Measurements from ENCODE around the gene DSCAML1.

DSCAML1 gene

DNA sequence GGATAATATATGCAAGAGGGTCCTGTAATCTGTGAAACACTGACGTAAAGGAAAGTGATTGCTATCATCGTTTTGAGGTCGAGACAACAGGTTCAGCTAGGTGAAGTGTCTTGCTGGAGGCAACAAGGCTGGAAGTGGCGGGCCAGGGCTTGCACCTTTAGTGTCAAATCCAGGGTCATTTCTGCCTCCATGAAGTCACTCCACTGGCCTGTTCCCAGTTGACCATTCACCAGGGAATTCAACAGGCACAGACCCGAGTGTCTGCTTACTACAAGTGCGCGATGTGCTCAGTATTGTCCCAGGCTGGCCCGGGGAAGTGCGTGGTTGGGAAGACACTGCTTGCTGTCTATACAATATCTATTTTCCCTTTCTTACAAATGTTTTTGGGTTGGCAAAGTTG, 244.4 kb downstream of the DSCAML1 start:
- CTCF ChIA-PET: no interaction called here
- WGBS (ENCODE audit: insufficient coverage): 95% methylated on average over 8 of the region's 9 CpGs
- POLR2A ChIA-PET: no interaction called here

GRCh38 chr11:117551761-117552343, 245.2 kb downstream of the DSCAML1 start:
- no peaks in the 10 kb centered on the region for H3K4me1 ChIP-seq (ENCODE audit: control extremely low read depth in 1 of 4, control insufficient read depth in 4 of 4, insufficient read depth in 4 of 4, low read length in 3 of 4)
- H3K27ac ChIP-seq (ENCODE audit: insufficient read depth in 1 of 2, low read depth in 1 of 2, low read length in 2 of 2, poor library complexity in 1 of 2, severe bottlenecking in 2 of 2): no peak overlapping the region
- H3K27me3 ChIP-seq (replicated peaks in 2 of 5; ENCODE audit: control insufficient read depth in 4 of 5, insufficient read depth in 5 of 5, low read length in 4 of 5): peaks cover 0 to 3% (median 0%) of the 10 kb centered on the region in 5 experiments
- CTCF ChIA-PET: no interaction called here
- DNase-seq: no peak
- POLR2A ChIA-PET: no interaction called here
- H3K36me3 ChIP-seq (ENCODE audit: control insufficient read depth in 4 of 4, insufficient read depth in 4 of 4, low read length in 3 of 4): no peaks in the 10 kb centered on the region
- H3K9me3 ChIP-seq (ENCODE audit: control extremely low read depth in 1 of 5, control insufficient read depth in 4 of 5, insufficient read depth in 2 of 5, low read depth in 1 of 5, low read length in 4 of 5): no peaks in the 10 kb centered on the region
- H3K4me3 ChIP-seq (ENCODE audit: control insufficient read depth in 1 of 7, extremely low read depth in 1 of 7, insufficient read depth in 4 of 7, low read depth in 2 of 7, low read length in 6 of 7): no peak overlapping the region
- WGBS (ENCODE audit: insufficient coverage): 96% methylated on average over 10 of the region's 12 CpGs

More for the DNA sequence above, 244.4 kb downstream of the DSCAML1 start:
- H3K4me1 ChIP-seq (ENCODE audit: control extremely low read depth in 1 of 4, control insufficient read depth in 4 of 4, insufficient read depth in 4 of 4, low read length in 3 of 4): no peaks in the 10 kb centered on the region
- no peaks in the 10 kb centered on the region for H3K36me3 ChIP-seq (ENCODE audit: control insufficient read depth in 4 of 4, insufficient read depth in 4 of 4, low read length in 3 of 4)
- peaks cover 0 to 3% (median 0%) of the 10 kb centered on the region in 5 experiments for H3K27me3 ChIP-seq (replicated peaks in 2 of 5; ENCODE audit: control insufficient read depth in 4 of 5, insufficient read depth in 5 of 5, low read length in 4 of 5)
- H3K27ac ChIP-seq (ENCODE audit: insufficient read depth in 1 of 2, low read depth in 1 of 2, low read length in 2 of 2, poor library complexity in 1 of 2, severe bottlenecking in 2 of 2): no peak overlapping the region
- DNase-seq: no peak
- H3K4me3 ChIP-seq (ENCODE audit: control insufficient read depth in 1 of 7, extremely low read depth in 1 of 7, insufficient read depth in 4 of 7, low read depth in 2 of 7, low read length in 6 of 7): no peak overlapping the region
- H3K9me3 ChIP-seq (ENCODE audit: control extremely low read depth in 1 of 5, control insufficient read depth in 4 of 5, insufficient read depth in 2 of 5, low read depth in 1 of 5, low read length in 4 of 5): no peaks in the 10 kb centered on the region

DNA sequence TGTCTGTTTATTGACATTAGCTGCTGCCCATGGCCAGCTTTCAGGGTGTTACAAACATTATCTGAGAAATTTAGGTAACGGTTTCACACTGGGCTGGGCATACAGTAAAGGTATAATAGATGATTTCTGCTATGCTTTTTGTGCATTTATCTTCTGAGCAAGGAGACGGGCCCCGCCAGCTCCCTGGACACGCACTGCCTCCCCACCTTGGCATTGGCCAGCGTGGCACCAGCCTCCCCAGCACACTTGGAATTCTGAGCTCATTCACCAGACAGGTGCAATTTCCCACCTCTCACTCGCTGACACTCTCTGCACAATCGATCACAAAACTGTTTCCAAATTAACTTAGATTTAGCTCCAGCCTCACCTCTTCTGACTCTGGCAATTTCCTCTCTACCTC, 246.6 kb downstream of the DSCAML1 start:
- no peaks in the 10 kb centered on the region for H3K36me3 ChIP-seq (ENCODE audit: control insufficient read depth in 4 of 4, insufficient read depth in 4 of 4, low read length in 3 of 4)
- WGBS (ENCODE audit: insufficient coverage): 97% methylated on average over 7 of the region's 7 CpGs
- ChIA-PET POLR2A (no interaction called here), CTCF (interaction anchor here (0.9 kb wide), 1 partner anchor 34 kb away, joined by 4 read pairs; no protein-coding TSS in a partner anchor)
- H3K9me3 ChIP-seq (ENCODE audit: control extremely low read depth in 1 of 5, control insufficient read depth in 4 of 5, insufficient read depth in 2 of 5, low read depth in 1 of 5, low read length in 4 of 5): no peaks in the 10 kb centered on the region
- DNase-seq: no peak
- no peak overlapping the region for H3K4me3 ChIP-seq (ENCODE audit: control insufficient read depth in 1 of 7, extremely low read depth in 1 of 7, insufficient read depth in 4 of 7, low read depth in 2 of 7, low read length in 6 of 7)
- peaks cover 0 to 3% (median 0%) of the 10 kb centered on the region in 5 experiments for H3K27me3 ChIP-seq (replicated peaks in 2 of 5; ENCODE audit: control insufficient read depth in 4 of 5, insufficient read depth in 5 of 5, low read length in 4 of 5)
- no peak overlapping the region for H3K27ac ChIP-seq (ENCODE audit: insufficient read depth in 1 of 2, low read depth in 1 of 2, low read length in 2 of 2, poor library complexity in 1 of 2, severe bottlenecking in 2 of 2)
- H3K4me1 ChIP-seq (ENCODE audit: control extremely low read depth in 1 of 4, control insufficient read depth in 4 of 4, insufficient read depth in 4 of 4, low read length in 3 of 4): no peaks in the 10 kb centered on the region

DNA sequence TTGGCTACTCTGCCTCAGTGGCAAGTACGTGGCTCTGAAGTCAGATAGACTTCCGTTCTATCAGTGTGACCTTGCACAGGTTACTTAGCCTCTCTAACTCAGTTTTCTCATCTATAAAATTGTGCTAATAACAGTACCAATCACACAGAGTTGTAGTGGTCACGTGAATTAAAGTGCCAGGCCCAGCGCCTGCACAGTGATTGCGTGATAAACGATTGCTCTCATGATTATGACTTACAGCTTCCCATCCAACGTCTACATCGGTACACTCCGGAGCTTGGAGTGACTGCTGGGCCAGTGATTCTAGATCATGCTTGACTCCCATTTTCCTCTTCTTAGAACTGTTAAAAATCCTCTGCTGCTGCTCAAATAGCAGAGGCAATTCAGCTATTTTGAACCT, 247.6 kb downstream of the DSCAML1 start:
- 91% methylated on average over 9 of the region's 9 CpGs for WGBS (ENCODE audit: insufficient coverage)

GRCh38 chr11:117548876-117549275, 248.1 kb downstream of the DSCAML1 start:
- no peaks in the 10 kb centered on the region for H3K4me1 ChIP-seq (ENCODE audit: control extremely low read depth in 1 of 4, control insufficient read depth in 4 of 4, insufficient read depth in 4 of 4, low read length in 3 of 4)
- DNase-seq: no peak
- ChIA-PET CTCF (no interaction called here), POLR2A (no interaction called here)
- 92% methylated on average over 2 of the region's 3 CpGs for WGBS (ENCODE audit: insufficient coverage)
- H3K27me3 ChIP-seq (replicated peaks in 2 of 5; ENCODE audit: control insufficient read depth in 4 of 5, insufficient read depth in 5 of 5, low read length in 4 of 5): peaks cover 0 to 3% (median 0%) of the 10 kb centered on the region in 5 experiments
- no peak overlapping the region for H3K27ac ChIP-seq (ENCODE audit: insufficient read depth in 1 of 2, low read depth in 1 of 2, low read length in 2 of 2, poor library complexity in 1 of 2, severe bottlenecking in 2 of 2)
- H3K9me3 ChIP-seq (ENCODE audit: control extremely low read depth in 1 of 5, control insufficient read depth in 4 of 5, insufficient read depth in 2 of 5, low read depth in 1 of 5, low read length in 4 of 5): no peaks in the 10 kb centered on the region
- H3K36me3 ChIP-seq (ENCODE audit: control insufficient read depth in 4 of 4, insufficient read depth in 4 of 4, low read length in 3 of 4): no peaks in the 10 kb centered on the region
- H3K4me3 ChIP-seq (ENCODE audit: control insufficient read depth in 1 of 7, extremely low read depth in 1 of 7, insufficient read depth in 4 of 7, low read depth in 2 of 7, low read length in 6 of 7): no peak overlapping the region

More for the DNA sequence above, 247.6 kb downstream of the DSCAML1 start:
- ChIA-PET POLR2A (no interaction called here), CTCF (interaction anchor here (0.9 kb wide), 2 partner anchors 11 to 35 kb away, joined by 4 read pairs; no protein-coding TSS in a partner anchor)
- DNase-seq: no peak
- Histone ChIP-seq H3K9me3 (ENCODE audit: control extremely low read depth in 1 of 5, control insufficient read depth in 4 of 5, insufficient read depth in 2 of 5, low read depth in 1 of 5, low read length in 4 of 5) (no peaks in the 10 kb centered on the region), H3K4me3 (ENCODE audit: control insufficient read depth in 1 of 7, extremely low read depth in 1 of 7, insufficient read depth in 4 of 7, low read depth in 2 of 7, low read length in 6 of 7) (no peak overlapping the region), H3K36me3 (ENCODE audit: control insufficient read depth in 4 of 4, insufficient read depth in 4 of 4, low read length in 3 of 4) (no peaks in the 10 kb centered on the region), H3K4me1 (ENCODE audit: control extremely low read depth in 1 of 4, control insufficient read depth in 4 of 4, insufficient read depth in 4 of 4, low read length in 3 of 4) (no peaks in the 10 kb centered on the region), H3K27ac (ENCODE audit: insufficient read depth in 1 of 2, low read depth in 1 of 2, low read length in 2 of 2, poor library complexity in 1 of 2, severe bottlenecking in 2 of 2) (no peak overlapping the region), H3K27me3 (replicated peaks in 2 of 5; ENCODE audit: control insufficient read depth in 4 of 5, insufficient read depth in 5 of 5, low read length in 4 of 5) (peaks cover 0 to 3% (median 0%) of the 10 kb centered on the region in 5 experiments)

DNA sequence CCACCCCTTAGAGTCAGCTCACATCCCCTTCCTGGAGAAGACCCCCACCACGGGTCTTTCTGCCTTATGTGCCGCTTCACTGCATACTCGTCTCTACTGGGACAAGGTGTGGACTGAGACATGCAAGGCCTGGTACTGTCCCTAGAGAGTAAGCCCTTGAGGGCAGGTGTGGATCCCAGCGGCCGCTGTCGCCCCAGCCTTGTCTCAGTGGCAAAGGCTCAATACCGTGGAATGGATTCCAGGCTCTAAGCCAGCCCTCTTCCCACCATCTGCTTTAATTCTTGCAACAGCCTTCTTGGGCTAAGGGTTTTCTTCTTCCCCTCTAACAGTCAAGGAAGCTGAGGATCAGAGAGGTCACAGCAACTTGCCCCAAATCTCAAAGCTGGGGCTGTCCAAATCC, 249.1 kb downstream of the DSCAML1 start:
- H3K4me1 ChIP-seq (ENCODE audit: control extremely low read depth in 1 of 4, control insufficient read depth in 4 of 4, insufficient read depth in 4 of 4, low read length in 3 of 4): no peaks in the 10 kb centered on the region
- H3K27ac ChIP-seq (ENCODE audit: insufficient read depth in 1 of 2, low read depth in 1 of 2, low read length in 2 of 2, poor library complexity in 1 of 2, severe bottlenecking in 2 of 2): no peak overlapping the region
- WGBS (ENCODE audit: insufficient coverage): 100% methylated on average over 7 of the region's 7 CpGs
- POLR2A ChIA-PET: no interaction called here
- H3K4me3 ChIP-seq (ENCODE audit: control insufficient read depth in 1 of 7, extremely low read depth in 1 of 7, insufficient read depth in 4 of 7, low read depth in 2 of 7, low read length in 6 of 7): no peak overlapping the region
- peaks cover 0 to 5% (median 0%) of the 10 kb centered on the region in 5 experiments for H3K9me3 ChIP-seq (ENCODE audit: control extremely low read depth in 1 of 5, control insufficient read depth in 4 of 5, insufficient read depth in 2 of 5, low read depth in 1 of 5, low read length in 4 of 5)
- H3K36me3 ChIP-seq (ENCODE audit: control insufficient read depth in 4 of 4, insufficient read depth in 4 of 4, low read length in 3 of 4): no peaks in the 10 kb centered on the region
- no peak for DNase-seq
- peaks cover 0 to 4% (median 0%) of the 10 kb centered on the region in 5 experiments for H3K27me3 ChIP-seq (replicated peaks in 2 of 5; ENCODE audit: control insufficient read depth in 4 of 5, insufficient read depth in 5 of 5, low read length in 4 of 5)
- CTCF ChIA-PET: interaction anchor here (1.0 kb wide), 1 partner anchor 40 kb away, joined by 3 read pairs; no protein-coding TSS in a partner anchor

DNA sequence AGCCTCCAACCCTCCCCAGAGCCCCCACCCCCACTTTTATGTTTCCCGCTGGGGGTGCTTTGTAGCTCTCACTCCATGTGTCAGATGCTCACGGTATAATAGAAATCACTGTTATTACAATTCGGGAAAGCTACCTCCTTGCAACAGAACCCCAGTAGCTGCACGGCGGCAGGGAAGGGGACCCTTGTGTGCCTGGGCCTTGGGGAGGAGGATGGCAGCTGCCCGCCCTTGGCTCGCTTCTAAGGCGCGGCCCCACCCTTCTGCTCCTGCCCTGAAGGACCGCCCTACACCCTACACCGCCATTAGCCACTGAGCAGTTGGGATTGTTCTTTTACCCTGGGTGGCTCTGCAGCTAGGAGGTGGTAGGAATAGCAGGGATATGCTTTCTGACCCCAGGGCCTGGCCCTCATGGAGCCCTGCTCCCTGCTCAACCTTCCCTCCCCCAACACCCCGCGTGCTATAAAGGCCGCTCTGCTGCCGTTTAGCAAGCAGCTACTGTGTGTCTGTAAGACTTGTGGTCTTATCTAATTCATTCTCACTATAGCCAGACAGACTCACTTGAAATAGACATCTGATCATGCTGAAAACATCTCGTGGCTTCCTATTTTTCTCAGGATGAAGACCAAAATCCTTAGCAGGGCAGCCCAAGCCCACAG, 249.7 kb downstream of the DSCAML1 start:
- peaks cover 0 to 5% (median 0%) of the 10 kb centered on the region in 5 experiments for H3K9me3 ChIP-seq (ENCODE audit: control extremely low read depth in 1 of 5, control insufficient read depth in 4 of 5, insufficient read depth in 2 of 5, low read depth in 1 of 5, low read length in 4 of 5)
- no peak overlapping the region for H3K4me3 ChIP-seq (ENCODE audit: control insufficient read depth in 1 of 7, extremely low read depth in 1 of 7, insufficient read depth in 4 of 7, low read depth in 2 of 7, low read length in 6 of 7)
- CTCF ChIA-PET: interaction anchor here (1.0 to 1.2 kb wide), 2 partner anchors 16 to 40 kb away, joined by 3 read pairs; no protein-coding TSS in a partner anchor
- no peaks in the 10 kb centered on the region for H3K4me1 ChIP-seq (ENCODE audit: control extremely low read depth in 1 of 4, control insufficient read depth in 4 of 4, insufficient read depth in 4 of 4, low read length in 3 of 4)
- POLR2A ChIA-PET: no interaction called here
- peaks cover 0 to 5% (median 0%) of the 10 kb centered on the region in 5 experiments for H3K27me3 ChIP-seq (replicated peaks in 2 of 5; ENCODE audit: control insufficient read depth in 4 of 5, insufficient read depth in 5 of 5, low read length in 4 of 5)
- H3K36me3 ChIP-seq (ENCODE audit: control insufficient read depth in 4 of 4, insufficient read depth in 4 of 4, low read length in 3 of 4): no peaks in the 10 kb centered on the region
- no peak for DNase-seq
- H3K27ac ChIP-seq (ENCODE audit: insufficient read depth in 1 of 2, low read depth in 1 of 2, low read length in 2 of 2, poor library complexity in 1 of 2, severe bottlenecking in 2 of 2): no peak overlapping the region
- 97% methylated on average over 12 of the region's 16 CpGs for WGBS (ENCODE audit: insufficient coverage)

All from common myeloid progenitor, CD34-positive (primary cell).